Measurements from ENCODE around the gene CARM1.

- TF ChIP-seq CTCF (IDR thresholded peaks at IDR 0.05; ENCODE audit: extremely low read depth in 1 of 2, insufficient read depth in 1 of 2, low read depth in 1 of 2, low read length in 2 of 2) (no peak), POLR2A (IDR thresholded peaks at IDR 0.05; ENCODE audit: low read depth, low read length) (no peak), EZH2 (IDR thresholded peaks at IDR 0.05; ENCODE audit: borderline replicate concordance, low read depth, low read length, severe bottlenecking) (no peak), POLR2AphosphoS5 (IDR thresholded peaks at IDR 0.05; ENCODE audit: insufficient read depth, low read depth, low read length) (no peak), MAX (IDR thresholded peaks at IDR 0.05; ENCODE audit: insufficient read depth, insufficient read length) (no peak), JUN (IDR thresholded peaks at IDR 0.05; ENCODE audit: borderline replicate concordance, insufficient read depth, insufficient read length, low read depth) (no peak)
These were observed 44.5 kb upstream of the CARM1 start for GRCh38 chr19:10826846-10827245.
